HFF-Myc (cell line): Measurements from ENCODE around the gene ZFP92.
A peak's percentile ranks its signal among the peaks of the same experiment; 100 is the strongest.

Experiments used
- DNase-seq: peaks from one replicate; pipeline ENCODE4 v3.0.0-alpha.2; 2011; ENCODE audit warnings: low read depth; ENCODE audit errors: extremely low read depth
- H3K4me3 ChIP-seq: replicated peaks from 2 replicates; pipeline ENCODE4 v1.5.1; 2011; ENCODE audit warnings: low read depth, mild to moderate bottlenecking, control low read depth, low read length
- TF ChIP-seq, protein P1 (sequence below): IDR thresholded peaks from 2 replicates; pipeline ENCODE4 v1.5.1; 2012; ENCODE audit warnings: mild to moderate bottlenecking, low read depth, low read length, control low read depth; ENCODE audit errors: missing control alignments

Gene ZFP92

DNA sequence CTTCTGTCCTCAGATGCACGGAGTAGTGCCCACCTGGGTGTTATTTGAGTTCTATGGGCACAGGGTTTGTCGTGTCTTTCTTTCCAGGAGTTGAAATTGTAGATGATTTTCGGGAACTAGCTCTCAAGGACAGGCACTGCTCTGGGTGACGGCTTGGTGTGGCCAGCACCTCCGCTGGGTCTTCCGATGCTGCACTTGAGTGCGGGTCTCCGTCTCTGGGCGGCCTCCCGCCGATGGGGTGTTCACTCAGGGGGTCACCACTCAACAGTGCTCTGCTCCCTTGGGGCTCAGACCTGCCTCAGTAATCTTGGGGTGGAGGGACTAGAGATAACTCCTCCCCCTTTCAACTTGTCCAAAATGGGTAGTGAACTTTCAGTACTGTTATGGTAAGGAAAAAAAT, 2.5 kb downstream of the ZFP92 start:
- TF ChIP-seq, protein P1, sequence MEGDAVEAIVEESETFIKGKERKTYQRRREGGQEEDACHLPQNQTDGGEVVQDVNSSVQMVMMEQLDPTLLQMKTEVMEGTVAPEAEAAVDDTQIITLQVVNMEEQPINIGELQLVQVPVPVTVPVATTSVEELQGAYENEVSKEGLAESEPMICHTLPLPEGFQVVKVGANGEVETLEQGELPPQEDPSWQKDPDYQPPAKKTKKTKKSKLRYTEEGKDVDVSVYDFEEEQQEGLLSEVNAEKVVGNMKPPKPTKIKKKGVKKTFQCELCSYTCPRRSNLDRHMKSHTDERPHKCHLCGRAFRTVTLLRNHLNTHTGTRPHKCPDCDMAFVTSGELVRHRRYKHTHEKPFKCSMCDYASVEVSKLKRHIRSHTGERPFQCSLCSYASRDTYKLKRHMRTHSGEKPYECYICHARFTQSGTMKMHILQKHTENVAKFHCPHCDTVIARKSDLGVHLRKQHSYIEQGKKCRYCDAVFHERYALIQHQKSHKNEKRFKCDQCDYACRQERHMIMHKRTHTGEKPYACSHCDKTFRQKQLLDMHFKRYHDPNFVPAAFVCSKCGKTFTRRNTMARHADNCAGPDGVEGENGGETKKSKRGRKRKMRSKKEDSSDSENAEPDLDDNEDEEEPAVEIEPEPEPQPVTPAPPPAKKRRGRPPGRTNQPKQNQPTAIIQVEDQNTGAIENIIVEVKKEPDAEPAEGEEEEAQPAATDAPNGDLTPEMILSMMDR = no peak
- DNase-seq = no peak

DNA sequence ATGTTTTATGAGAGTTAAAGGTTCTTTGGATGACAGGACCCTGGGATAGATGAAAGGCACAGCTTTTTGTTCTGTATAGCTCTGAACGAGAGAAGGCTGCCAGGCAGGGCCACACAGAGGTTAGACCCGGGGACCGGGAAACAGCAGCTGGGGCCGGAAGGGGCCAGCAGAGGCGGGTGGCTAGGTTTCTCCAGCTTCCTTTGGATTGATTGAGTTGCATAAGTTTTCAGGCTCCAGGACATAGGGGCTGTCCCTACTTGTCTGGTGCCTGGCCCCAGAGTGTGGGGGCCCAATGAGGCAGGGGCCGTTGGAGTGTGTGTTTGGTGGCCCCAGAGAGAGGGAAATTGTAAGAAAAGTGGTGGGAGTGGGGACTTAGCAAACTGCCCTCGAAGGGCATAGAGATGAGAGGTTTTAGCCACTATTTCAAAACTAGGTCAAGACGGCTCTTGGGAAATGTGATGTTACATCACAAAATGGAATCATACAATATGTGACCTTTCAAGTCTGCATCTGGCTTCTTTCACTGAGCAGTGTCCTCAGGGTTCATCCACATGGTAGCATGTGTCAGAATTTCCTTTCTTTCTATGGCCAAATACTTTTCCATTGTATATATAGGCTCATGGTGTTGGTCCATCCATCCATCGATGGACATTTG, 3.7 kb downstream of the ZFP92 start:
- no peak overlapping the region for H3K4me3 ChIP-seq
- no peak for DNase-seq
- TF ChIP-seq, protein P1 = no peak

More for the DNA sequence above, 2.5 kb downstream of the ZFP92 start:
- H3K4me3 ChIP-seq = no peak overlapping the region

DNA sequence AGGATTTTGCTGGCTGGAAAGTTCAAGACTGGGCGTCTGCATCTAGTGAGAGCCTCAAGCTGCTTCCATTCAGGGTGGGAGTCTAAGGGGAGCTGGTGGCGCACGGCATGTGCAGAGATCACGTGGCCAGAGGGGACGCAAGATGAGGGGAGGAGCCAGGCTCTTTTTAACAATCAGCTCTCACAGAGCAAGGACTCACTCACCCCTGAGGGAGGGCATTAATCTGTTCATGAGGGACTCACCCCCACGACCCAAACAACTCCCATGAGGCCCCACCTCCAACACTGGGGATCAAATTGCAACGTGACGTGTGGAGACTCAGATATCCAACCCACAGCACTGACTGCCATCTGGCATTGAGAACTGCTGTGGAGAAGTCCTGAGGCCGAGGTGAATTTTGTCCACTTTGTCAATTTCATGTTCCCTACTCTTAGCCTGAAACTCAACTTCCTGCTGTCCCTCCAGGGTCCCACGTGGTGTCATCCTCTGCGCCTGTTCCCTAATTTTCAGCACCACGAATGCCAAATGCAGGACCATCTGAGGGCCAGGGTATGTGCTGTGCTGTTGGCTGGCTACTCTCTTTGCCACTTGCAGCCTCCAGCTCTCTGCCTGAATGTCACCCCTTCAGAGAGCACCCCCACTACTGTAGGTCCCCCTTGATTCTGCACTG, 5.6 kb downstream of the ZFP92 start:
- TF ChIP-seq, protein P1 = no peak
- H3K4me3 ChIP-seq = no peak overlapping the region
- peak; percentile 1 for DNase-seq

DNA sequence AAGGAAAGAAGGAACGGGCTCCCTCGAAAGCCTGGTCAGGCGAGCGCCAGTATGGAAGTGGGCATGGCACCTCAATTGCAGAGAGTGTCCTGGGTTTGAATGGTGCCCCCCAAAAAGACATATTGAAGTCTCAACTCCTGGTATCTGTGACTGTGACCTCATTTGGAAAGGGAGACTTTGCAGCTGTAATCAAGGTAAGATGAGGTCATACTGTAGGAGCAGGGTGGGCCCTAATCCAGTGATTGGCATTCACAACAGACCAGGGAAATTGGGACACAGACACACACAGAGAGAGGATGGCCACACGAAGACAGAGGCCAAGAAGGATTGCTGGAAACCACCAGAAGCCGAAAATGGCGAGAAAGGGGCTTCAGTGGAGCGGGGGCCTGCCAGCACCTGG, 6.4 kb downstream of the ZFP92 start:
- TF ChIP-seq, protein P1 = no peak
- DNase-seq = no peak
- H3K4me3 ChIP-seq = no peak overlapping the region

DNA sequence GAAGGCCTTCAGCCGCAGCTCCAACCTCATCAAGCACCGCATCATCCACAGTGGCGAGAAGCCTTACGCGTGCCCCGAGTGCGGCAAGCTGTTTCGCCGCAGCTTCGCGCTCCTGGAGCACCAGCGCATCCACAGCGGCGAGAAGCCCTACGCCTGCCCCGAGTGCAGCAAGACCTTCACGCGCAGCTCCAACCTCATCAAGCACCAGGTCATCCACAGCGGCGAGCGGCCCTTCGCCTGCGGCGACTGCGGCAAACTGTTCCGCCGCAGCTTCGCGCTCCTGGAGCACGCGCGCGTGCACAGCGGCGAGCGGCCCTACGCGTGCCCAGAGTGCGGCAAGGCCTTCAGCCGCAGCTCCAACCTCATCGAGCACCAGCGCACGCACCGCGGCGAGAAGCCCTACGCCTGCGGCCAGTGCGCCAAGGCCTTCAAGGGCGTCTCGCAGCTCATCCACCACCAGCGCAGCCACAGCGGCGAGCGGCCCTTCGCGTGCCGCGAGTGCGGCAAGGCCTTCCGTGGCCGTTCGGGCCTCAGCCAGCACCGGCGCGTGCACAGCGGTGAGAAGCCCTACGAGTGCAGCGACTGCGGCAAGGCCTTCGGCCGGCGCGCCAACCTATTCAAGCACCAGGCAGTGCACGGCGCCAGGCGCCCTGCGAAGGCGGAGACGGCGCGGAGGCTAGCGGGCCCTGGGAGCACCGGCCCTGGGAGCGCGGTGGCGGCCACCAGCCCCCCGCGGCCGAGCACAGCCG, 9.8 kb downstream of the ZFP92 start:
- H3K4me3 ChIP-seq = no peak overlapping the region
- TF ChIP-seq, protein P1 = no peak
- DNase-seq = no peak

DNA sequence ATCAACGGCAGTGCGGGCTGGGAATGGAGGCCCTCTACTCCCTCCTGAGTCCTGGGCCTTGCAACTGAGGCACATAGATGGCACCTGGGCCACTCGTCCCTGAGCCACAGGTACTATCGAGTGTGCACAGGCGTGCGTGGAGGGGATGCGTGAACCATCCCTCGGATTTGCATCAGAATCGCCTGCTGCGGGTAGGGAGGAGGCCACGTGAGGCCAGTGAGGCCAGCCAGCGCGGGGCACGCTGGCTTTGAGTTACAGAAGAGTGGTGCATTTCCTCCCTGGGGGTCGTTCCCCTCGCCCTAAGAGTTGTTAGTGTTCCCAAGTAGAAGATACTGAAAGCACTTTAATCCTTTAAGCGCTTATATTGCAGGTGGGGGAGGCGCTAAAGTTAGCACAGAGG, 10.6 kb downstream of the ZFP92 start:
- H3K4me3 ChIP-seq = no peak overlapping the region
- TF ChIP-seq, protein P1 = no peak
- no peak for DNase-seq
